Measurements from ENCODE around the gene SARM1.
"Not testable (repeated sequence)": the region's sequence is repeated elsewhere in the genome, so short reads cannot be mapped to it uniquely, and the experiment has no call there.

The SARM1 gene

DNA sequence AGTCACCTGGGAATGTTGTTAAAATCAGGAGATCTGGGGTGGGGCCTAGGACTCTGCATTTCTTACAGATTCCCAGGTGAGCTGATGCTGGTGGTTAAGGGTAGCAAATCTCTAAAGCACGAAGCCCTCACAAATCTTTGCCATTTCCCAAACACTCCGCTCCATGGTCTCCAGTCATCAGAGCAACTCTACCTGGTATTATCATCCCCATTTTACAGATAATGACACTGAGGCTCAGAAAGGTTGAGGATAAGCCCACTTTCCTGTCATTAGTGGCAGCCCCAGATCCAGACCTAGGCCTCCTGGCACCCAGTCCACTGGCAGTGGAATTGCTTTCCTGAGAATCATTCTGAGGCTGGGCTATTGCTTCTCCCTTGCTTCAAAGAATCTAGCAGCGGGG lies 25.8 kb downstream of the SARM1 start:
- DNase-seq, result no peak

GRCh38 chr17:28397687-28398279 lies 26.3 kb downstream of the SARM1 start:
- DNase-seq, result no peak

- DNase-seq, result peak in 1 of 2 experiments; percentile 34
These were observed 26.9 kb downstream of the SARM1 start for GRCh38 chr17:28398280-28398981.

DNA sequence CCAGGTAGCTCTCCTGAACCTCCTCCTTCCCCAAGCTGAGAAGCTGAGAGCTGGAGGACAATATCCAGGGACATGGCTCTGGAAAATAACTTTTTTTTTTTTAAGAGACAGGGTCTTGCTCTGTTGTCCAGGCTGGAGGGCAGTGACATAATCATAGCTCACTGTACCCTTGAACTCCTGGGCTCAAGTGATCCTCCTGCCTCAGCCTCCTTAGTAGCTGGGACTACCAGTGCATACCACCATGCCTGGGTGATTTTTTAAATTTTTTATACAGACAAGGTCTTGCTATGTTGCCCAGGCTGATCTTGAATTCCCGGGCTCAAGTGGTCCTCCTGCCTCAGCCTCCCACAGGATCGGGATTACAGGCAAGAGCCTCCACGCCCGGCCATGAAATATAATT lies 28.3 kb downstream of the SARM1 start:
- DNase-seq, result no peak

DNA sequence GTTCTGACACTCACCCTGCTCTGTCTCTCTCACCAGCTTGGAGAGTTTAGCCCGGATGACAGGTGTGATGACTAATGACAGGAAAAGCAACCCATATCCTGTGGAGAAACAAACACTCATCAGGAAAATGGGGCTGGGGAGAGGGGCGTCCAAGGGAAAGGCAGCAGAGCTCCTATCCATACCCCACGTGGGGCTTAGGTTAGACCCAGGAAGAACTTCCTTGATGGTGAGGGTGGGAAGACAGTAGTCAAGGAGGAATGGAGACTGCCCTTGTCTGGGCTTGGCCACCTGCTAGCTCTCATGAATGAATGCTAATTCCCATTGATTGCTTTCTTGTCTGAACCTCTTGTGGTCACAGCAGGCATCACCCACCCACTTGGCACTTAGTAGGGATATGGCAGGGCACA lies 30.7 kb downstream of the SARM1 start:
- no peak for DNase-seq

DNA sequence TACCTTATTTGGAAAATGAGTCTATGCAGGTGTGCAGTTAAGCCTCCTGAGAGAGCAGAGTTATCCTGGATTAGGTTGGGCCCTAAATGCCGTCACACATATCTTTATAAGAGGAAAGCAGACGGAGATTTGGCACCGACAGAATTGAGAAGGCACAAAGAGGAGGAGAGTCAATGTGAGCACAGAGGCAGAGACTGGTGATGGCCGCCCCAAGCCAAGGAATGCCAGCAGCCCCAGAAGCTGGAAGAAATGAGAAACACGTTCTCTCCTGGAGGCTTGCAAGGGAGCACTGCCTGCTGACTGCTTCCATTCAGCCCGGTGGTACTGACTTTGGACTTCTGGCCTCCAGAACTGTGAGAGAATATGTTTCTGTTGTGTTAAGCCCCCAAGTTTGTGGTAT lies 31.4 kb downstream of the SARM1 start:
- DNase-seq, result no peak

DNA sequence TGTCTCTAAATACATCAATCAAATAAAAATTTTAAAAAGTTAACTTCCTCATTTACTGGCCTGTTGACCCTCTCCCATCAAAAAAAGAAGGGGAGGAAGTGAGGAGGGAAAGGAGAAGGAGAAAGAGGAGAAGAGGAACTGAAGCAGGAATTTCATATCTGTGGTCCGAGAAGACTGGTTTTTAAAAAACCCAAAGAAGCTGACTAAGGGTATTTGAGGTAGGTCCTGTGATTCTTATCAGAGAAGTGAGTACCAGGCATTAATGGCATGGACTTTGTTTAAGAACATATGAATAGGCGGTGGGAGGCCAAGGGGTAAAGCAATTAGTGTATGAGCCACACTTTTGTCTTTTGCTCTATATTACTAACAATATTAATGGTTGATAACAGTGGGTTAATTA lies 32.5 kb downstream of the SARM1 start:
- no peak for DNase-seq

GRCh38 chr17:28404461-28404811 lies 32.9 kb downstream of the SARM1 start:
- no peak for DNase-seq

- peak in 1 of 2 experiments; percentile 45 for DNase-seq
These were observed 33.5 kb downstream of the SARM1 start for GRCh38 chr17:28404812-28405570.

DNA sequence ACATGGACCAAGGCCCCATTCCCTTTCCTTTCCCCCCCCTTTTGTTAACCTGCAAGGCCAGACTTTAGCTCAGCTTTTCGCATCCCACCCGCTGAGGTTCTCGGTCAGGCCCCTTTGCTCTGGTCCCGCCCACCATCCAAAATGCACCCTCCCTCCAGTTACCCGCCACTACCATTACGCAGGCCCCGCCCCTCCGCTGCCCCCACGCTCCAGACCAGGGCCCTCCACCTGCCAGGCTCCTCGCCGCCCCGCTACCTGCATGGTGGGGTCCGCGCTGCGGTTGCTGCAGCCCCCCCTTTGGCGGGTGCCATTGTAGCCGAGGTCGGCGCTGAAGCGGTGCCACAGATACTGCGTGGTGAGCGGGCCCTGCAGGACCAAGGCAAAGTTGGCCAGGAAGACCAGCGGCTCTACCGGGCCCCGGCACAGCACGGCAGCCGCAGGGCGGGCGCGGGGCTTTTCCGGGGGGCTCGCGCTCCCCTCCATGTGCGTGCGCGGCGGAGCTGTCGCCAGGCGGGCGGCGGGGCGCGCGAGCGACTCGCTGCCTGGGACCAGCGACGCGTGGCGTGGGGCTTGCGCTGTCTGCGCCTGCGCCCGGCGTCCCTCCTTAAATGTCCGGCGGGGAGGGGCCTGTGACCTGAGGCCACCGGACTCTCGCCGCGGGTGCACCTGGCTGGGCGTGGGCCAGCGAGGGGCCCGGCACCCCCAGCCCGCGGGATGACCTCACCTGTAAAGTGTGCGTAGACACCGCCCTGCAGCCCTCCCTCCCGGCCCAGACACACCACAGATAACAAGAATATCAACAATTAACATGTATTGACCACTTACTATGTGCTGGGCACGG lies 34.4 kb downstream of the SARM1 start, which contains the start of gene SLC46A1:
TSS of gene SLC46A1 (minus strand) at position 581 of the 841 bp plus-strand sequence. CDS start at position 483, 98 bp downstream.
- DNase-seq, result peak; percentile 29 to 66

- DNase-seq, result no peak
These were observed 35.0 kb downstream of the SARM1 start for GRCh38 chr17:28406473-28406814.

GRCh38 chr17:28407130-28407973 lies 35.9 kb downstream of the SARM1 start:
- DNase-seq, result peak; percentile 59 to 72

DNA sequence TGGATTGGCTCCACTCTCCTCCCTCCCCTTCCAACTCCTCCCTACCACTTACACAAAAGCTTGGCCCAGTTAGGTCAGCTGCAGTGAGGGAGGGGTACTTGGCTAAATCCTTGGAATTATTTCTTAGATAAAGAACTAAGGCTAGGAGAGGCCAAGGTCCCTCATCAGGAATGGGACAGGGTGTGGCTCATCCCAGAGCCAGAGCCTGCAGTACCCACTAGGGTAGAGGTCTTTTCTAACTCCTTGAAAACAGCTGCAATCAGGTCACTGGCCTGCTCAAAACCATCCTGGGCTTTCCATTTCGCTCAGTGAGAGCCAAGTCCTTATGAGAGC lies 36.4 kb downstream of the SARM1 start:
- DNase-seq, result no peak

DNA sequence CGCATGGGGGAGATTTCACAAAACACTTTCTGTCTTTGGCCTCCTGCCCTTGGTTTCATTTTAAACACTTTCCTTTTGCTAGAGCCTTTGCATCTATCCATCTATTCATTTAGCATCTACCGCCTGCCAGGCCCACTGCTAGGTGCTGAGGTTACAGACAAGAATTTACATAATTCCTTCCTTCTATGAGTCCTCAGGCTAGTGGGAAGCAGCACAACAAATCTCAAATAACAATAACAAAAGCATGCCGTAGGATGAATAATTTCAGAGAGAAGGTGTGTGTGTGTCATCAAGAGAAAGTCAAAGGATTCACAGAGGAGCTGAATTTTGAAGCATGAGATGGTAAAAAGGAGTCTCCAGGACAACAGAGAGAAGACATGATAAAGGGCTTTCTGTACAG lies 40.6 kb downstream of the SARM1 start:
- DNase-seq, result no peak

GRCh38 chr17:28413804-28414203 lies 42.3 kb downstream of the SARM1 start:
- DNase-seq, result no peak

DNA sequence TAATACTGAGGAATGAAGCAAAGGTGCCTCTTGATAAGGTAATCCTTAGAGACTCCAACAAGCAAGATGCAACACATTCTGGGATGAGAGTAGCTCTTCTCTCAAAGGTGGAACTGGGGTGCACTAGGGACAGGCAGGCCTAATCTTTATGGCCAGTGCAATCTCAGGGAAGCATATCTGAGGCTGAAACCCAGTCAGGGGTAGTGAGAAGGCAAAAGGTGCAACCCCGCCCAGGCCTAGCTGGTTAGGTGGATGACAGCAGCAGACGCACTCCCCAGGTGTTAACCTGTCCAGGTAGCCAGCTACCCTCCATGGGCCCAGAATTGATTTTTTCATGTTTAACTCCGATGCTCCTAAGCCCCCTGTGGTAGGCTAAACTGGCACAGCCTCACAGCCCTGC lies 44.4 kb downstream of the SARM1 start:
- DNase-seq, result no peak

GRCh38 chr17:28416703-28417311 lies 45.3 kb downstream of the SARM1 start:
- peak; percentile 15 to 59 for DNase-seq

GRCh38 chr17:28421787-28422305 lies 50.4 kb downstream of the SARM1 start:
- DNase-seq, result no peak

- DNase-seq, result no peak
These were observed 53.7 kb downstream of the SARM1 start for GRCh38 chr17:28425206-28425605.

GRCh38 chr17:28426081-28426519 lies 54.6 kb downstream of the SARM1 start:
- DNase-seq, result peak in 1 of 2 experiments; percentile 23

DNA sequence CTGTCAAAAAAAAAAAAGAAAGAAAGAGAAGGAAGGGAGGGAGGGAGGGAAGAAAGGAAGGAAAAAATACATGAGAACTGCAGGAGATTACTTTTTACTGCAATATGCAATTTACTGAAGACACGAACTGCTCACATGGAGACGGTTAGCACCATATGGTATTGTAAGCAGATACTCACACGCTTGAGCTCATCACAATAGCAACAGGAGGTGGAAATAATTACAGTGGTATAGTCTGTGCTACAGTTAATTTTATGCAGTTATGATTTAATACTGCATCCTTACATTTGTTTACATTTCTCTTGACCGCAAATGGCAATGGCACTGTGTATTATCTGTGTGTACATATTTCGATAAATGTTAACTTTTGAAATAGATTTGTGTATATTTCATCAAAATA lies 55.9 kb downstream of the SARM1 start:
- peak; percentile 15 to 71 for DNase-seq

GRCh38 chr17:28427982-28428381 lies 56.5 kb downstream of the SARM1 start:
- DNase-seq, result not testable (repeated sequence)
